NCI-H2107 (cell line): Measurements from ENCODE around the gene IQCM.

Experiments
- DNase-seq: peaks from one replicate; lab custom pipeline; 2025; lab: John Stamatoyannopoulos, UW

Gene IQCM

DNA sequence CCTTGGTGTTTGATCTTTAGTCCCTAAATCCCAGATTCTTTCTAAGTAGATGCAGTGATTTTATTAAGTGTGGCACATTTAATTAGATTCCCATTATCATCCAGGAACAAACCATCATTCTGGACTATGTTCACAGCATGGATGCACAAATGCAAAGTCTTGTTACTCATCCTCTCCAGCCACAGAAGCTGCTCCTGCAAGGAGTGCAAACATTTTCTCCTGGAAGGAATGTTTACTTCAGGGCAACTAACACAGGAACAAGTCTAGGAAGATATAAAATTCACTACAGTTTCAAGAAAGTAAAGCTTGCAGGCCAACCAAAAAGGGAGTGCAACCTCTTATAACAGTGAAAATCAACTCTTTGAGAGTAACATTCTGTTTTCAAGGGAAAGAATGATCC lies 106.0 kb downstream of the IQCM start:
- DNase-seq = no peak

DNA sequence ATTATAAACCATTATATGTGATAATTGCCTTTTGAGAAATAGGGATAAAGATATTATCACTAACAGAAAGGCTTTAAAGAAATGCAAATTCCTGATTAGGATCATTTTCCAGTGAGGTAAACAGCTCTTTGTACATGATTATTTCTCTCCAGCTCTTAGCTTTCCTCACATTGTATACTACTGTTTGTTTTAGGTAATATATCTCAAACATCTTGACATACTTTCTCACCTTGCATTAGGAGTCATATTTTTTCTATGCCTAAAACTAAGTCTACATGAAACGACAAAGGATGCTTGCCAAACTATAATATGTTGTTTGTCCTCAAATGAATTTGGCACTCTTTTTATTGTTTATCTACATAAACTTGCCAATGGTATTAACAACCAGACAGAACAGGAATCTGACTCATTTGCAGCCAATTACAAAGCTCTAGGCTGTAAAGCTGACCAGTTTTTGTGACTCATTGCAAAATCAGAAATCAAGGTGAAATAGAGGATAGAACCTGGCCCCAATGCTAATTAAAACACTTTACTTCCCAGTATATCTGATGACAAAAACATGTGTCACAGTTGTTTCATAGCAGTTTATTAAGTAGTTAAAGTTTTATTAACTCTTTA lies 107.0 kb downstream of the IQCM start:
- DNase-seq = no peak

DNA sequence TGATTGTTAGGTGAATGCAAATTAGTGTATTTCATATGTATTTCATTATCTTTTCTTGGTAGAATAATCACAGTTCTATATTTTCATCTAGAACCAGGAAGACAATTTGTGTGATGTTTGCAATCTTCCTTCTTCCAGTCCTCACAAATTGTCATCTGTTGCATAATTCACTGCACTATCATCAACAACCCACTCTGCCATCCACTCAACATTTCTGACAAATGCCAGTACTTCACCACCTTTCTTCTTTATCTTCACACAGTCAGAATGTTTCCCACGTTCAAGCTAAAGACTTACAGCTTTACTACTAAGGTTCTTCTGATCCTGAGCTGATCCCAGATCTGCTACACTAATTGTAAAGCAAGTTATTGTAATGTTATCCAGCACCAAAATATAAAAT lies 107.8 kb downstream of the IQCM start:
- no peak for DNase-seq

DNA sequence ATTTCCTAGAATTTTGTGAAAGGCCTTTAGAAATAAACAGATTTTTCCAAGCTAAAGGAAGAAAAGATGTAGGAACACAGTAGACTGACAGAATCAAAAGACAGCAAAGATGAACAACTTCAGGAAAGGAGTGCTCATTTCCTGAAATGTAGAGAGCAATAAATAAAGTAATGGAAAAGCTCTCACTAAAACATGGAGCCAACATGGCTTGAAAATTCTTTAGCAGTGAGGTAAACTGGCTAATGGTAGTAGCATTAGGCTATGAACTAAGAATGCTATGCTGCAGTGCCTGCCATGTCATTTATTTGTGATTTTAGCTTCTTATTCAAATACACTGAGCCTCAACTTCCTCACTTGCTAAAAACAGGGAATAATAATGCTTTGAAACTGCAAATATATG lies 108.7 kb downstream of the IQCM start:
- no peak for DNase-seq

DNA sequence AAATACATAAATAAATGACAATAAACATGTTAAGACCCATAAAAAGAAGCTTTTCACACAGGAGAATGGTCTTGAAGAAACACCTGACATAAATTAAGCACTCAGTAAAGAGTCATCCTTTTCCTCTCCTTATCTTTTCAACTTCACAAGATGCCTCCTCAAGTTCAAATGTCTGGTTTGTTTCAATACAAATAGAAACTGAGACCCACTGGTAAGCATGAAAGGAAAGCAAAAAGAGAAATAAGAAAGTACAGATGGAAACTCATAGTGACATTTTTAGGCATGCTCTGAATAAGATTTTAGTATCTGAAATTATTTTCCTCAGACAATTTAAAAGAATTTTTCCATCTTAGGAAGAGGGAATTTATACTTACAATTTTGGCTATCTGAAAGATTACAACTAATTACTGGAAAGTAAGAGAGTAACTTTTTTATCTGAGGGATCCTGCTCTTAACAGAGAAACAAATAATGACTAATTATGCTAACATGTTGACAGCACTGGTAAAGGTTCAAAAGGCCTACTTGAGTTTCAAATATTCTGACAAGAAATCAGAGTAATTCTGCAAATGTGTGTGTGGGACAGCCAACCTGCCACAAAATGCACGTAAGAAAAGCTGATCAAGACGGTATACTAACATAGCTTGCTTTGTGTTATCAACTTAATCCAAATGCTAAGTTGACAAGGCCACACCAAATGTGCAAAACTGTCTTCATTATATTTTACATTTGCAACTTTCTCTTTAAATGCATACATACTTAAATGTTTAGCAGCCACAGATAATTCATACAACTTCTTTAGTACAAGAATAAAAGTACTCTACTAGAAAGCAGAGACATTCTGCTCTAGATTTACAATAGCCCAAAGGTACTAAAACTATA lies 113.0 kb downstream of the IQCM start:
- no peak for DNase-seq

DNA sequence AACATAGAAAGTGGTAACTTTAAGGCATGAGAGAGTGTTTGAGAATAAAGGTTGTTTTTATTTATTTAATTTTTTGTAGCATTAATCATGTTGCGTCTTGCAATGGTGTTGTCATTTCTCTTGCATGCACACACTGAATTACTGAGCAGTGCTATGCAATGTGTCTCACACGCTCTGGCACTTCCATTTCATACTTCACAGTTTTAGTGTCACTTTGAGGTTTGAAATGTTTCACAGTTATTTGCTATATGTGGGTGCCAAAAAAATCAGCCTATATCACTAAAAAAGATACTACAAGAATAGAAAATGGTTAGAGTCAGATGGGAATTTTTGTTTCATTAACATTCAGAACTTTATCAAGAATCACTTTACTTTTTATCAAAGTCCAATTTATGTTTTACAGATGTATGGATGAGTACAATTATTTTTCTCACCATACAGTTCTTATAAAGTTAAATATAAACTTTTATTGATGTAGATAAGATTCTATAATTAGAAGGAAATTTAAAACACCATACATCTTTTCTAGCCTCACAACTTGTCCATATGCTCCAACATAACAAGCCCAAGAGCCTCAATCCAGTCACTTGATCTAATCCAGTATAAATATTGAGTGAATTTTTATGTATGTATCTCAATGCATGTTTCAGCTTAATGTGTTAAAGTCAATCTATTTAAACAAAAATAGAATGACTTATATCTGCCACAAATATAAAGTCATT lies 114.0 kb downstream of the IQCM start:
- DNase-seq = no peak

DNA sequence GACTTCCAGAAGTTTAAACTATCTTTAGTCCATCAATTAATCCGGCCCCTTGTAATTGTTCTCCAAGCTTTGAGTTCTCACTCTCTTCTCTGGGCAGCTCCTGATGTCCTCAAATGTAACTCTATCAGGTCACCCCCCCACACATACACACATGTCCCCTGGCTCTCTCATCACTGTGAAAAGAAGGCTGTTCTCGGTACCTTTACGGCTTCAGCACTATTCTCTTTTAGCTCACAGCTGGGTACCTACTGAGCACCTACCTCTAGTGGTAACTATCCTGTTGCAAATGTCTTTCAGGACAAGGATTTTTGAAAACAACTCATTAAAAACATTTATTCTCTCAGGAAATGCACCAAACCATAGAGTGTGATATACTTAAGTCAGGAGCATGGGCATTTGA lies 115.4 kb downstream of the IQCM start:
- DNase-seq = no peak

DNA sequence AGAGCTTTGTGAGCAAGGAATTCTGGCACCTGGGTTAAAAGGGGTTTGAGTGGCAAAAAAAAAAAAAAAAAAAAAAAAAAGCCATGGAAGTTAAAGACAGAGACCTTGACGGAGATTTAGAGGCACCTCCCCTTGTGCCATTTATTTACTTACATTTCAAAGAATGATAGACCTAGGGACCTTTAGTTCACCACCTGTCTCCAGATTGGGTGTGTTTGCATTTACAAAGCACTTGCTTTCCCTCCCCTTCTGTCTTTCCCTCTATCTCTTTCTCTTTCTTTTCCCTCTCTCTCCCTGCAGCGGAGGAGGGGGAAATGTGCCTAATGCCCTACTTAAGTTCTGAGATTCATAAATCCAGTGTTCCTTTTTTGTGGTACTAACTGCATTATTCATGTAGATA lies 116.0 kb downstream of the IQCM start:
- DNase-seq = no peak

DNA sequence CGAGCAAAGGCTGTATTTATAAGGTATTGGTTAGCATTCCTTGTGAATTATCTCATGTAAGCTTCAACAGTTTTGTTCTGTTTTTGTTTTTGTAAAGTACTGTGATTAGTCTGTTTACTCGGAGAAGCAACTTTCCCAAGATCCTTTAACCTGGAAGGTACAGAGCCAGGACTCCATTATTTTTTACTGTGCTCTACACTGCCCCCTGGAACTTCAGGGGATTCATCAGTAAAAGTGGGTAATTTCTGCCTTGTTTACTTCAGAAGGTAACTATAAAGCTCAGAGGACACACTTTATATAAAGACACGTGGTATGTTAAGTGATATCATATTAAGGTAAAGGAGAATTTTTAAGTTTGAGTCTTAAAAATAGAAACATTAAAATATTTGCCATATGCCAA lies 124.9 kb downstream of the IQCM start:
- no peak for DNase-seq

DNA sequence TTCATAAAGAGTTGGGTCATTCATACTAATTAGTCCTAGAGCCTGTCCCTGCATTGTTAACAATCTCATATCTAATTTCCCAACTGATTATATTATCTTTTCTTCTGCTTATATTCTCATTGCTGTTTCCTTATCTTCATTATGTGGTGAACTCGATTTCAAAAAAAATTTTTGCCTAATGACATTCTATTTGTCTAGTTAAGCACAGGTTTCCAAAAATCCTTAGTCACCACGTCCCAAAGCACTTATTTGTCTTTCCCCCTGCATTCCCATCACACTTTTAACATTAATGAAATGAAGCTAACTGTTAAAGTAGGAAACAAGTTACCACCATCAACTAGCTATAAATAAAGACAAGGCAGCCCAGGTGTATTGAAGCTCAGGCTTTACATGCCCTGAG lies 131.1 kb downstream of the IQCM start:
- DNase-seq = no peak

DNA sequence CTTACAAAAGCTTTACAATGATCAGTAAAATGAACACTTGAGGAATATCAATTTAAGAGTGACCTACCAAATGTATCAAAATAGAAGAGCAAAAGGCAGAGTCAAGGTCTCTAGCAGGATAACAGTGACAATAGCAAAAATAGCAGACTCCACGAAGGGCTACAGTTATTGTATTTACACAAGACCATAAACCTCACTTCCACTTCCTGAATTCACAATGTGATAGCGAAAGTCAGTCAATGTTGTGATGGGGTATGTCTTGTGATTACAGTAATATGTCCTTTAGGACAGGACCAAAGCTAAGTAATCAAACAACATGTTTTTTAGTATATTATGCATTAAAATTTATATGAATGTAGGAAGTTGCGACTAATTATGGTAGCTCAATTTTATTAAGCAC lies 139.6 kb downstream of the IQCM start:
- DNase-seq = no peak

DNA sequence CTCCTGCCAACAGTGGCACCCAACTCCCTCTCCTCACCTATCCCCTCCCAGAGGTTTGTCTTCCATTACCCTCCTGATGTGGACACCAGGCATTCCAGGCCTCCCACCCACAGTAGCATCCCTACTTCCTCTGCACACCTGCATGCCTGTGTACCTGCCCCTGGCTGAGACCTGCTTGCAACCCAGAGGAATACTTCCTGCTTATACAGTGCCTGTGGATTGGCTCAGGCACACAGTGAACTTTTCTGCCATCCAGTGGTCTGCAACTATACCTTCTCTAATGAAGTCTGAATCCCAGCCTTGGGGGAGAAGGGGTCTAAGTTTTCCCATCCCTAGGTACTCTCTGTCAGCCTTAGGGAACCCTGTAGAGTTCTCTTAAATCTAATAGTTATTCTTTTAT lies 169.9 kb downstream of the IQCM start:
- no peak for DNase-seq

DNA sequence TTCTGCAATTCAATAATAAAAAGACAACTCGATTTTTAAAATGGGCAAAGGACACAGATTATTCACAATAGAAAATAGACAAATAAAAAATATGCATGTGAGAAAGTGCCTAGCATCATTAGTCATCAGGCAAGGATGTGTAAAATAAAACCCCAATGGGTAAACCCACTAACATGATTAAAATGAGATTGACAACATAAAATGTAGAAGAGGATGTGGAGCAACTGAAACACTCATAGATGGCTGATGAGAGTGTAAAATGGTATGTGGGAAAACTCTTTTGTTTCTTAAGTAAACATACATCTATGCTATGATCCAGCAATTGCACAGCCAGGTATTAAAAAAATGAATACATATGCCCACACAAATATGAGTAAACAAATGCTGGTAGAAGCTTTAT lies 177.6 kb downstream of the IQCM start:
- DNase-seq = no peak

DNA sequence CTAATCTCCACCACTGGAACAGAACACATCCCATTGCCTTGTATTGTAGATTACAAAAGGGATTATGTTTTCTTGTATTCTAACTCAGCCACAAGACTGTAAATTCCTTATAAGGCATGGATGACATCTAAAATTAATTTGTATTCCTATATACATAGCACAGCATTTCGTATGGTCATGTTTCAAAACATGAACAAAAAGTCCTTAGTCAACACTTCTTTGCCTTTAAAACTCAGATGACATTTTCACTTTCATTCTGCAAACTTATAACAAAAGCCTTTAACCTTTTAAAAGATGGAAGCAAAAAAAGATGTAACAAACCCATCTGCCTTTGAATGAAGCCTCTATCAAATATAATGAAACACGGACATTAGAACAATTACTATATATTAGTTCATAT lies 181.3 kb downstream of the IQCM start:
- no peak for DNase-seq

DNA sequence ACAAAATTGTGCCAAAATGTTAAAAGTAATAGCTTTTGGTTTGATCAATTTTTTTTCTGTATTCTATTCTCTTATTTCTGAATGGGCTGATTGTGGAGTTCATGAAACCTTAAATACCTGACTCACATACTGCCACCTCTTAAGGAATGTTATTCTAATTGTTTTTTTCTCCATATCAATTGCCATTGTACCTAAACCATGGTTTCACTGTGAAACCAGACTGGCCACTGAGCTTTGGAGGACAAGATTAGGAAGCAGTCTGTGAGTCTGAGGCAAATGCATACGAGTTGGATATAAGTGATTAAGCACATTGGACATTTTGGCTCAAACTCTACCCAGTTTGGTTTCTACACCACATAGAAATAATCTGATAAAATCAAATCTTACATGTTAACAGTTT lies 184.0 kb downstream of the IQCM start:
- DNase-seq = no peak

DNA sequence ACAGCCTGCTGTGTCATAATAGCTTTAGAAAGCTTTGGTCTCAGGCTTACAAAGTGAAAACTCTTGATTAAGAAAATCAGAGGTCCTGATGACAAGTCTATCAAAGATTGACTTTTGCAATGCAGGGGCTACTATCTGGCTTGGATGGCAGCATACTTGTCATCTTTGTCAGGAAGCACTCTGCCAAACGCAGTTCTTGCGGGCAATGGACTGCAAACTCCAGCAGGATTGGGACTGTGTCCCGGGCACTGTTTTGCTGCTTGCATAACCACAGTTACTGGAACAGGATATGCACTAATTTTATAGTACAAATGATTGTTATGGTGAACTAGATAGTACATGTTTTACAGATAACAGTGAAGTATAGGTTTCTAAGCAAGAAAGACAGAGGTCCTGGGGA lies 185.6 kb downstream of the IQCM start:
- no peak for DNase-seq

DNA sequence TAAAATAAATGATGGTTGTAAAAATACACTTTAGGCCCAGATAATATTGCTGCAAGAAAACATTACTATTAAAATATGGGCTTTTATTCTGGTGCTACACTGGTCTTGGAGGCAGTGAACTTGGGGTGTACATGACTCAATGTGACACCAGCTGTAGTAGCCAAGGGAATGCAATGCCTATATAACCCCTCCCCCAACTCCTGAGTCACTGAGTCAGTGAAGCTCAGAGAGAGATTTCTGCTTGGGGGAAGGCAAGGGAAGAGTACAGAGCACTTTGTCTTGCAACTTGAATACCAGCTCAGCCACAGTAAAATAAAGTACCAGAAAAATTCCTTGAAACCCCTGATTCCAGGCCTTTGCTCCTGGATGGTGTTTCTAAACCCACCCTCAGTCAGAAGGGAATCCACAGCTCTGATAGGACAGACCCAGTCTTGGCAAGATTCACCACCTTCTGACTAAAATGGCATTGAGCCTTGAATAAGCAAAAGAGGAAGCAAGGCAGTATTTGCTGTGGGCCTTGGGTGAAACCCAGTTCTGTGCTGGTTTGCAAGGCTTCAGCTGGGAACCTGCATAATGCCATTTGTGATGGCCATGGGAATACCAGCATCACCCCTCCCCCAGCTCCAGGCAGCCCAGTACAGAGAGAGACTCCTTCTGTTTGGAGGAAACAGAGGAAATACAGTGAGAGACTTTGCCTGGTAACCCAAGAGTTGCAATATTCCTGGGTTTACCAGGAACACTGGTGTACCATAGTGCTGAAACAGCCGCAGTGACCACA lies 209.9 kb downstream of the IQCM start:
- DNase-seq = no peak

DNA sequence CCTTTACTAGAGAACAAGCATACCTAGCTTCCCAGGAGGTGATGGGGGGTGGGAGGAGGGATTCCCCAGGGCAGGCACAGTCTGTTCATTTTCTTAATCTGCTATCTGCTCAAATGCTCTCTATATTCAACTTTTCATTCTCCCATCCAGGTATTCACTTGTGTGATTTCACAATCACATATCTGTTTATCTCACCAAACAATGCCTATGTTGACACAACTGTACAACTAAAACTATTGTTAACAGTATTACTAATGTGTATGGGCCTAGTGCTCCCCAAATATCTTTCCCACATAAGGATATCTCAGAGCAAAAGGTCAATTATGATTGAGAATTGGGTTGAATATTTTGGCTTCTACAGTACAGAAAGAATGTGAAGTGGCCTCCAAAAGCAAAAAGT lies 210.8 kb downstream of the IQCM start:
- no peak for DNase-seq

DNA sequence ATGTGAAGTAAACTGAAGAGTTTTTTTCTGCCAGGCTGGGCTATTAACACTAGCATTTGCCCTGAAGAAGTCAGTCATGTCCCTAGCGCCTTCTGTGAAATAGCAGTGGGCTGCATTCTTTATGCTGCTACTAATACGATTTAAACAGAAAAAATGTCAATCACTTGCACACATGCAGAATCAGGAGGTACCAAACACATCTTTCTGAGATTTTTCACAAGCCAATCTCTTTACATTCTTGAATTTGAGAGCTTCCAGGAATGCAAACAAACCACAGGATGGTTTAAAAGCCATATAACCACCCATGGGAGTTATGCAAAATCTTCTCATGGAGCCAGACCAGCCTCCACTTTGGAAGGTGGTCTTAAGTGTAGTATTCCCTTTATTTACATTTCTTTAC lies 220.1 kb downstream of the IQCM start:
- no peak for DNase-seq

DNA sequence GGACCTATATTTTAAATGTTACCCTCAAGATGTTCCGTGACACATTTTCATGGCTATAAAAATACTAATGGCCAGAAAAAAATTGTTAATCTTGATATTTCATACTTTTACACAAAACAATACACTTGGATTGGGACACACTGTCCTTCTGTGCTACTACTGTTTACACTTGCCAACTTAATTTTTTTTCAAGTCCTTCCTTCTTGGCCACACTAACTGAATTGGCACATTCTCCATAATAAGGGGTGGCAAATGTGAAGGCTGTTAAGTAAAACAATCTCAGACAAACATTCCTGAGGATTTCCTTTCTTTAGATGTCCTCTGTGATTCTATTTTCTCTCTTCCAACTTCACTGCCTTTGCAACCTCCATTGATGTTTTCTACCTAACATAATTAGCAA lies 225.8 kb downstream of the IQCM start:
- DNase-seq = no peak

DNA sequence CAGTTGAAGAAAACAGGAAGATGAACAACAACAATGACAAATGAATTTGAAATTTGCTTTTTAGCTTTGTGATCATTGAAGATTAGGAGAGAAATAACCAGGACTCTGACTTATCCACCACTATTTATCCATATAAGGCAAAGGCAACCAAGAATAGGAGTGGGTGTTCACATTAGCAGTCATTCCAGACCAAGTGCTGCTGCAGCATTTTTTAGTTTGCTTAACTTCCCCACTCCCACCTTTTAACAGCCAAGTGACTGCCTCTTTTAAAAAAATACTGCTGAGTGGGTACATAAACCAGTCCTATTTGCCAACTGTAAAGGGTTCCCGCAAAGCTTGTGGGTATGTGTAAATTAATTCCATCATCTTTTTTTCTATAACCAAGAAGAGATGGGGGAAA lies 230.9 kb downstream of the IQCM start:
- DNase-seq = no peak

DNA sequence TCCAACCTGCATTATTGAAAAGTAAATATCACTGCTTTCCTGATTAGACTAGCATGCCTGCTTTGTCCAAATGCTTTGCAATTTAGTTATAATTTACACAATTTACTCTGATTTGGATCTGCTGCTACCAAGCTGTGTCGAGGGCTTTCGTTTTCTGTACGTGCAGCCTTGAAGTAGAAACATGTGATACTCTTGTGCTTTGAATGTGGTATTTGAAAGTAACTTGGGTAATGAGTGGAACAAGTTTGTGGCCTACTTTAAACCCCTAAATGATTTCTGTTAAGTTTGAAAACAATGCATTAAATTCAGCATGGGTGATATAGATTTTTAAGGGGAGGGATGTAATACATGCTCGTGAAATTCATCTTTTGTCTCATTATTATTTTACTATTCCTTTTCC lies 240.7 kb downstream of the IQCM start:
- no peak for DNase-seq
